RWPE1 (cell line): ENCODE results near the gene PPCDC.

Source experiments
- CTCF ChIA-PET: fragments of 350-600 bp; sonication (Branson Sonifier 250); formaldehyde crosslinking; extraction: SDS; loops from one replicate; lab custom pipeline; 2021; lab: Yijun Ruan, JAX
- POLR2A ChIA-PET: fragments of 400-600 bp; formaldehyde crosslinking; extraction: SDS; loops from one replicate; lab custom pipeline; 2020; ENCODE audit warnings: antibody characterized with exemption; ENCODE audit not compliant: low non-redundant PET; lab: Yijun Ruan, JAX
- DNase-seq: peaks from one replicate; pipeline ENCODE4 v3.0.0; 2012; ENCODE audit warnings: low spot score
- H3K27ac ChIP-seq: fragments of 450-650 bp; 2 replicates; pipeline ENCODE4 v1.5.1; 2017
- TF ChIP-seq, protein P1 (sequence below): fragments of 450-650 bp; conservative IDR thresholded peaks from 2 replicates; pipeline ENCODE4 v1.5.1; 2017; ENCODE audit warnings: low read depth, mild to moderate bottlenecking

The PPCDC gene

GRCh38 chr15:75034615-75035014 lies 11.2 kb downstream of the PPCDC start:
- TF ChIP-seq, protein P1, sequence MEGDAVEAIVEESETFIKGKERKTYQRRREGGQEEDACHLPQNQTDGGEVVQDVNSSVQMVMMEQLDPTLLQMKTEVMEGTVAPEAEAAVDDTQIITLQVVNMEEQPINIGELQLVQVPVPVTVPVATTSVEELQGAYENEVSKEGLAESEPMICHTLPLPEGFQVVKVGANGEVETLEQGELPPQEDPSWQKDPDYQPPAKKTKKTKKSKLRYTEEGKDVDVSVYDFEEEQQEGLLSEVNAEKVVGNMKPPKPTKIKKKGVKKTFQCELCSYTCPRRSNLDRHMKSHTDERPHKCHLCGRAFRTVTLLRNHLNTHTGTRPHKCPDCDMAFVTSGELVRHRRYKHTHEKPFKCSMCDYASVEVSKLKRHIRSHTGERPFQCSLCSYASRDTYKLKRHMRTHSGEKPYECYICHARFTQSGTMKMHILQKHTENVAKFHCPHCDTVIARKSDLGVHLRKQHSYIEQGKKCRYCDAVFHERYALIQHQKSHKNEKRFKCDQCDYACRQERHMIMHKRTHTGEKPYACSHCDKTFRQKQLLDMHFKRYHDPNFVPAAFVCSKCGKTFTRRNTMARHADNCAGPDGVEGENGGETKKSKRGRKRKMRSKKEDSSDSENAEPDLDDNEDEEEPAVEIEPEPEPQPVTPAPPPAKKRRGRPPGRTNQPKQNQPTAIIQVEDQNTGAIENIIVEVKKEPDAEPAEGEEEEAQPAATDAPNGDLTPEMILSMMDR: no peak
- DNase-seq: no peak
- no peak overlapping the region for H3K27ac ChIP-seq

DNA sequence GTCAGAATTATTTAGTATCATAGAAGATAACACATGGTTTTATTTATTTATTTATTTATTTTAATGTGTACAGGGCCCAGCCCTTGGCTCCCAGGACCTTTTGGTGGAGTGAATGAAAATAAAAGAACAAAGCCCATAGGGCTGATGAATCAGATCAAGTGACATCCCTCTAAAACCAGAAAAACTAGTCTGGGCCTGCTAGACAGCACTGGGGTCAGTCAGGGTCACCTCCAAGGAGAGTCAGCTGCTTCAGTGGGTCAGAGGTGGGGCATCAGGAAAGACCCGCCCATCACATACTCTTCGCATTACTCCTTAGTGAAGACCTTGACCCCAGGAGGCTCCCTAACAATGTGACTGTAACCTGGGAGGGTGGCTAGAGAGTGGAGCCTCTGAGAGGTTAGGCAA lies 12.8 kb downstream of the PPCDC start:
- TF ChIP-seq, protein P1: no peak
- DNase-seq: peak; percentile 87
- ChIA-PET POLR2A (no interaction called here), CTCF (no interaction called here)
- peak overlapping the region; percentile 61 for H3K27ac ChIP-seq

More at GRCh38 chr15:75034615-75035014, 11.2 kb downstream of the PPCDC start:
- ChIA-PET CTCF (interaction anchor here (0.5 to 1.9 kb wide), 3 partner anchors 167 to 253 kb away, joined by 5 to 10 read pairs (median 7); partner anchors contain the start of gene C15orf39), POLR2A (no interaction called here)

- ChIA-PET CTCF (interaction anchor here (1.0 to 1.4 kb wide), 2 partner anchors 164 to 237 kb away, joined by 3 to 5 read pairs; partner anchors contain the start of gene C15orf39), POLR2A (no interaction called here)
- no peak for DNase-seq
- no peak overlapping the region for H3K27ac ChIP-seq
- TF ChIP-seq, protein P1: no peak
Observed at GRCh38 chr15:75037685-75038084, 14.3 kb downstream of the PPCDC start.

DNA sequence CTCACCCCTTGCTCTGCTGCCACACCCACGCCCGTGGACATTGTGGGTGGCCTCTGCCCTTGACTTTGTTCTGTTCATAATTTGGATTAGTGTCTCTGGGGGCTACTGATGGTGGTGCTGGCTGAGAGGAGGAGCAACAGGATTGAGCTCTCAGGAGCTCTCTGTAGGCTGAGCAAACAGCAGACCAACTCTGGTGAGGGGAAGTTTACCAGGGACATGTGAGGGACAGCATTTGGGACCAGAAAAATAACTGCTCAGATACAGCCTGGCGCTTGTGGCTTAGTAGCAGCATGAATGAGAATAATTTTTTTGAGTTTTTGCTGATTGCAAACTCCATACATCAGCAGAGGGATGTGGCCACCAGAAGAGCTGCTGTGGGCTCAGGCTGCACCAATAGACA lies 14.8 kb downstream of the PPCDC start:
- DNase-seq: no peak
- no peak overlapping the region for H3K27ac ChIP-seq
- ChIA-PET CTCF (interaction anchor here (0.7 to 1.4 kb wide), 3 partner anchors 83 to 237 kb away, joined by 3 to 5 read pairs (median 3); partner anchors contain the start of gene C15orf39), POLR2A (no interaction called here)
- TF ChIP-seq, protein P1: no peak

DNA sequence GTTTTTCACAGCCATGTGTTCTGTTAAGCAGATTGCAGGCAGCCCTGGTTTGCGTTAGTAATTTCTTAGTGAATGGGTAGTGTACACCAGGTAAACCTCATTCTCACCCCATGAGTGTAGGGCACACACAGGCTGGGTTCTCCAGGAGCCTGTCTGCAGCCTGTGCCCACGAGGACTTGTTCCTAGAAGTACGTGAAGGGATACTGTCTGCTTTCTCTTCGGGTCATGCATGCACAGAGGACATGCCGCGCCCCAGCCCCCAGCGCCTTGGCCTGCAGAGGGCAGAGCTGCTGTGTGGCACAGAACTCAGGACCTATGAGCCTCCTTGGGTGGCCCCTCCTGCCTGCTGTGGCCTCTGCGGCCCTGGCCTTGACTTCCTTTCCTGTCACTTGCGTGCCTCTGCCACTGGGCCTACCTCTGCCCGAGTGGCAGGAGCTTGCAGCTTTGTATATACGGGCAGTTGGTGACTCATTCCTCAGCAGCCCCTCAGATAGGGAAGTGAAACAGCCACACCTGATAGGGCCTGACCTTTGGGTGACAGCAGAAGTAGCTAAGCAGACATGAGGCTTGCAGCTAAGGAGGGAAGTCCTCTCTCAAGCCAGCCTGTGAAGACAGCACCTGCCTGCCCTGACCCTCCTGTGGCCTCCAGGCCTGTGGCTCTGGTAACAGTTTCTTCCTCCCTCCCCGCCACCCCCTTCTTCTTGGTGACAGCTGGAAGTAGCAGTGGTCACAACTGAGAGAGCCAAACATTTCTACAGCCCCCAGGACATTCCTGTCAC lies 19.5 kb downstream of the PPCDC start:
- CTCF ChIA-PET: interaction anchor here (0.7 to 1.5 kb wide), 2 partner anchors 17 to 159 kb away, joined by 3 to 8 read pairs; partner anchors contain the start of gene C15orf39
- DNase-seq: no peak
- H3K27ac ChIP-seq: peak overlapping the region; percentile 11
- TF ChIP-seq, protein P1: no peak
- POLR2A ChIA-PET: no interaction called here

DNA sequence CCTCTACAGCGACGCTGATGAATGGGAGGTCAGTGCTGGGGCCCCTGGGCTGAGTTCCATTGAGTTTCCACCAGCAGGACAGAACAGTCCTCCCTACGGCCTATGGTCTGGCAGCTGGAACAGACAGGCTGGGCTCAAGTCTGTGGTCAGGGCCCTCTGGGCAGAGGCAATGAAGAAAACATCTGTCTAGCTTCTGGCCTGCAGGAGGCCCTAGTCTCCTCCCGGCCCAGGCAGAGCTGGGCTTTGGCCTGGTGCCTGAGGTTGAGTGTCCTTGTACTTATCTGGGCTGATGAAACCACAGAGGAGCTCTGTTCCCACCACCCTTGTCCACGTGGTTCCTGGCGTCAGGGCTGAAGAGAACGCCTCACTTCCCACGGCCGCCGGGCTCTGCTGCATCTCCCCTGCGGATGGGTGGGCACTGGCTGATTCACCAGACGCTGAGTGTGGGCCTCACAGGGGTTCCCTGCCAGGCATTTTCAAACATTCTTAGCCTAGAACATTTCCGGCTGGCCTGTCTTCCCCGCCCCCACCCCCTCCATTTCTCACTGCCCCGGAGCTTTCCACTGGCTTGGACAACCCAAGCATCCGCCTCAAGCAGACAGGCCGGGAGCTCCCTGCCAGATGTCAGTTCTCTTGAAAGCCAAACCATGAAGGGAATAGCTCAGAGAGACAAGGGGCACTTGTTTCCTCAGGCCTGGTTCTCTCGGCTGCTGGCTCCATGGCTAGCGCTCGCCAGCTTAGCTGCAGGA lies 20.3 kb downstream of the PPCDC start:
- TF ChIP-seq, protein P1: no peak
- POLR2A ChIA-PET: interaction anchor here (0.6 to 1.1 kb wide), 2 partner anchors 56 to 158 kb away, joined by 3 read pairs; partner anchors contain the start of gene C15orf39
- CTCF ChIA-PET: interaction anchor here (0.7 to 1.5 kb wide), 2 partner anchors 16 to 158 kb away, joined by 3 to 8 read pairs; partner anchors contain the start of gene C15orf39
- no peak for DNase-seq
- H3K27ac ChIP-seq: peak overlapping the region; percentile 11
